Measurements from ENCODE around the gene ADAMTSL3.
A peak's percentile ranks its signal among the peaks of the same experiment; 100 is the strongest.
"Not testable (repeated sequence)": the region's sequence is repeated elsewhere in the genome, so short reads cannot be mapped to it uniquely, and the experiment has no call there.

The ADAMTSL3 gene

GRCh38 chr15:84078038-84078437 lies 424.1 kb downstream of the ADAMTSL3 start:
- H4K20me1 ChIP-seq (ENCODE audit: insufficient read depth); H2AFZ ChIP-seq (ENCODE audit: low read depth); H3K4me2 ChIP-seq; H3K4me3 ChIP-seq (IDR thresholded peaks at IDR 0.05; ENCODE audit: insufficient read depth, low read depth, low read length); H3K4me1 ChIP-seq (ENCODE audit: low read depth, poor library complexity, severe bottlenecking); H3K79me2 ChIP-seq (ENCODE audit: insufficient read depth, low read depth); H3K36me3 ChIP-seq (ENCODE audit: insufficient read depth); H3K27me3 ChIP-seq (ENCODE audit: insufficient read depth, low read depth); H3K27ac ChIP-seq; H3K9ac ChIP-seq: not testable (repeated sequence)

- Histone ChIP-seq H2AFZ (ENCODE audit: low read depth) (peak overlapping the region; percentile 89; the same call in 1 of the 2 replicates), H3K9ac (peak overlapping the region; percentile 50; the same call in 1 of the 2 replicates), H3K4me2 (peak overlapping the region; percentile 54)
- not testable (repeated sequence) for H3K79me2 ChIP-seq (ENCODE audit: insufficient read depth, low read depth); H3K36me3 ChIP-seq (ENCODE audit: insufficient read depth); H4K20me1 ChIP-seq (ENCODE audit: insufficient read depth); H3K27ac ChIP-seq; H3K4me1 ChIP-seq (ENCODE audit: low read depth, poor library complexity, severe bottlenecking); H3K27me3 ChIP-seq (ENCODE audit: insufficient read depth, low read depth); H3K4me3 ChIP-seq (IDR thresholded peaks at IDR 0.05; ENCODE audit: insufficient read depth, low read depth, low read length)
Measured at GRCh38 chr15:84079325-84079884, 425.5 kb downstream of the ADAMTSL3 start.

- Histone ChIP-seq H3K4me3 (IDR thresholded peaks at IDR 0.05; ENCODE audit: insufficient read depth, low read depth, low read length) (no peak overlapping the region), H3K36me3 (ENCODE audit: insufficient read depth) (no peaks in the 10 kb centered on the region), H3K79me2 (ENCODE audit: insufficient read depth, low read depth) (no peaks in the 10 kb centered on the region), H3K9ac (peak overlapping the region; percentile 50; the same call in 1 of the 2 replicates), H3K27me3 (ENCODE audit: insufficient read depth, low read depth) (no peaks in the 10 kb centered on the region), H3K4me2 (peak overlapping the region; percentile 54), H3K27ac (peak overlapping the region; percentile 20; the same call in 1 of the 2 replicates), H4K20me1 (ENCODE audit: insufficient read depth) (no peaks in the 10 kb centered on the region), H3K4me1 (ENCODE audit: low read depth, poor library complexity, severe bottlenecking) (peaks cover 4% of the 10 kb centered on the region), H2AFZ (ENCODE audit: low read depth) (peak overlapping the region; percentile 89)
- no peak for TF ChIP-seq CTCF (conservative IDR thresholded peaks at IDR 0.05; ENCODE audit: low read depth, low read length)
Measured at GRCh38 chr15:84079885-84080777, 426.2 kb downstream of the ADAMTSL3 start.

GRCh38 chr15:84080778-84081084 lies 426.8 kb downstream of the ADAMTSL3 start:
- H3K9ac ChIP-seq; H3K4me3 ChIP-seq (IDR thresholded peaks at IDR 0.05; ENCODE audit: insufficient read depth, low read depth, low read length); H3K79me2 ChIP-seq (ENCODE audit: insufficient read depth, low read depth): not testable (repeated sequence)

GRCh38 chr15:84081391-84082168 lies 427.7 kb downstream of the ADAMTSL3 start:
- Histone ChIP-seq H3K4me1 (ENCODE audit: low read depth, poor library complexity, severe bottlenecking) (peaks cover 4% of the 10 kb centered on the region), H3K4me3 (IDR thresholded peaks at IDR 0.05; ENCODE audit: insufficient read depth, low read depth, low read length) (no peak overlapping the region), H3K9ac (no peak overlapping the region), H3K4me2 (no peak overlapping the region), H2AFZ (ENCODE audit: low read depth) (no peak overlapping the region; the same call in 1 of the 2 replicates), H3K27ac (no peak overlapping the region), H3K27me3 (ENCODE audit: insufficient read depth, low read depth) (no peaks in the 10 kb centered on the region), H3K36me3 (ENCODE audit: insufficient read depth) (no peaks in the 10 kb centered on the region), H3K79me2 (ENCODE audit: insufficient read depth, low read depth) (no peaks in the 10 kb centered on the region), H4K20me1 (ENCODE audit: insufficient read depth) (no peaks in the 10 kb centered on the region)
- no peak for TF ChIP-seq CTCF (conservative IDR thresholded peaks at IDR 0.05; ENCODE audit: low read depth, low read length)

More at GRCh38 chr15:84080778-84081084, 426.8 kb downstream of the ADAMTSL3 start:
- not testable (repeated sequence) for H3K36me3 ChIP-seq (ENCODE audit: insufficient read depth); H3K27me3 ChIP-seq (ENCODE audit: insufficient read depth, low read depth); H3K4me1 ChIP-seq (ENCODE audit: low read depth, poor library complexity, severe bottlenecking); H4K20me1 ChIP-seq (ENCODE audit: insufficient read depth); H3K27ac ChIP-seq
- H3K4me2 ChIP-seq: peak overlapping the region; percentile 54
- H2AFZ ChIP-seq (ENCODE audit: low read depth): peak overlapping the region; percentile 89

Measured in KMS-11 (cell line).